NT2/D1 (cell line): ENCODE results near the gene CDC14B.

ENCODE experiments used
- YY1 ChIP-seq: IDR thresholded peaks from 2 replicates; pipeline ENCODE4 v1.6.1; 2011; ENCODE audit not compliant: insufficient read length, insufficient read depth
- ZNF274 ChIP-seq: IDR thresholded peaks from 2 replicates; pipeline ENCODE4 v1.6.1; 2011; ENCODE audit warnings: mild to moderate bottlenecking, low read depth, low read length

DNA sequence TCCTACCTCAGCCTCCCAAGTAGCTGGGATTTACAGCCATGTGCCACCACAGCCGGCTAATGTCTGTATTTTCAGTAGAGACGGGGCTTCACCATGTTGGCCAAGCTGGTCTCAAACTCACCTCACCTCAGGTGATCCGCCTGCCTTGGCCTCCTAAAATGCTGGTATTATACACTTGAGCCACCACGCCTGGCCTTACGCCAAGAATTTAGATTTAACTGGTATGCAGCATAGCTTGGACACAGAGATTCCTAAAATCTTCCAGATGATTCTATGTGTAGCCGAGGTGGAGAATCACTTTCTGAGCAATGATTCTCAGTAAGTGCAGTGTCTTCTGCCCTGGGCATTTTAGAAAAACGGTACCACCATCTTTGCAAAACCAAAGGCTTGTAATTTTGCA is 95.6 kb downstream of the CDC14B start:
- no peak for TF ChIP-seq ZNF274
- no peak for TF ChIP-seq YY1
